ENCODE results near the gene PPME1. TPM values are rescaled to one million over a fixed set of nuclear protein-coding genes. Genes with fewer than 3 reads are reported as not detected.

Gene PPME1
- total RNA-seq, 1 experiment from 2014 or later: 99.4 TPM

- ATAC-seq: no peak
- no peak for DNase-seq (ENCODE audit: low read depth, low spot score)
- in situ Hi-C loops (cut with HindIII; ENCODE audit: low pct_unique_long_range_greater_than_20kb, low sequenced_read_pairs) (no loop called here), intact Hi-C loops (cut with micrococcal nuclease; ENCODE audit: unreplicated experiment) (loop anchor here (2.0 kb wide), 1 partner anchor 191 kb away; no protein-coding TSS in a partner anchor)
- ChIA-PET POLR2A (no interaction called here), CTCF (interaction anchor here (1.0 kb wide), 1 partner anchor 191 kb away, joined by 3 read pairs; no protein-coding TSS in a partner anchor)
- Histone ChIP-seq H3K27me3 (ENCODE audit: control insufficient read depth, insufficient read depth, low read length) (peaks cover 3% of the 10 kb centered on the region; the same call in 1 of the 2 replicates), H3K27ac (ENCODE audit: low read length) (no peak overlapping the region), H3K4me1 (ENCODE audit: control insufficient read depth, insufficient read depth, low read length) (no peaks in the 10 kb centered on the region), H3K9me3 (ENCODE audit: control insufficient read depth, insufficient read depth, low read depth, low read length) (peaks cover 6% of the 10 kb centered on the region; the same call in 1 of the 2 replicates), H3K36me3 (ENCODE audit: control insufficient read depth, insufficient read depth, low read length) (peaks cover 4% of the 10 kb centered on the region; the same call in 1 of the 2 replicates), H3K4me3 (ENCODE audit: low read depth in 2 of 2, low read length in 2 of 2) (no peak overlapping the region)
- BruUV-seq (replicated peaks): no TSS peak
- TF ChIP-seq CTCF (IDR thresholded peaks at IDR 0.05) (no peak), SIN3A (IDR thresholded peaks at IDR 0.05; ENCODE audit: borderline replicate concordance, insufficient read depth, low read depth, low read length) (no peak), POLR2AphosphoS5 (IDR thresholded peaks at IDR 0.05; ENCODE audit: low read depth, low read length) (0 out of 2 replicates have a peak, but pooled peaks have one; percentile 31), REST (IDR thresholded peaks at IDR 0.05; ENCODE audit: insufficient read depth in 1 of 2, low read depth in 2 of 2, low read length in 1 of 2) (no peak), TCF7L2 (IDR thresholded peaks at IDR 0.05; ENCODE audit: low read depth, low read length) (no peak)
Observed at GRCh38 chr11:74257959-74258553, 87.0 kb downstream of the PPME1 start.

- DNase-seq (ENCODE audit: low read depth, low spot score) (no peak), ATAC-seq (no peak)
- peaks cover 6% of the 10 kb centered on the region; the same call in 1 of the 2 replicates for H3K9me3 ChIP-seq (ENCODE audit: control insufficient read depth, insufficient read depth, low read depth, low read length)
- BruUV-seq (replicated peaks): no TSS peak
- no peak overlapping the region for H3K4me3 ChIP-seq (ENCODE audit: low read depth in 2 of 2, low read length in 2 of 2)
- ChIA-PET CTCF (no interaction called here), POLR2A (no interaction called here)
- no peaks in the 10 kb centered on the region for H3K36me3 ChIP-seq (ENCODE audit: control insufficient read depth, insufficient read depth, low read length)
- H3K4me1 ChIP-seq (ENCODE audit: control insufficient read depth, insufficient read depth, low read length): no peaks in the 10 kb centered on the region
- in situ Hi-C loops (cut with HindIII; ENCODE audit: low pct_unique_long_range_greater_than_20kb, low sequenced_read_pairs): no loop called here
- H3K27me3 ChIP-seq (ENCODE audit: control insufficient read depth, insufficient read depth, low read length): peaks cover 3% of the 10 kb centered on the region; the same call in 1 of the 2 replicates
- intact Hi-C loops (cut with micrococcal nuclease; ENCODE audit: unreplicated experiment): no loop called here
- TF ChIP-seq TCF7L2 (IDR thresholded peaks at IDR 0.05; ENCODE audit: low read depth, low read length) (no peak), REST (IDR thresholded peaks at IDR 0.05; ENCODE audit: insufficient read depth in 1 of 2, low read depth in 2 of 2, low read length in 1 of 2) (no peak), SIN3A (IDR thresholded peaks at IDR 0.05; ENCODE audit: borderline replicate concordance, insufficient read depth, low read depth, low read length) (no peak), POLR2AphosphoS5 (IDR thresholded peaks at IDR 0.05; ENCODE audit: low read depth, low read length) (no peak), CTCF (IDR thresholded peaks at IDR 0.05) (no peak)
- H3K27ac ChIP-seq (ENCODE audit: low read length): no peak overlapping the region
Observed at GRCh38 chr11:74262725-74263124, 91.6 kb downstream of the PPME1 start.
